Transverse colon (tissue), 4 donors: Measurements from ENCODE around the gene CHD1L. TPM values are rescaled to one million over a fixed set of nuclear protein-coding genes. Genes with fewer than 3 reads are reported as not detected.
"Not testable (repeated sequence)": the region's sequence is repeated elsewhere in the genome, so short reads cannot be mapped to it uniquely, and the experiment has no call there.

Experiments used
- DNase-seq: peaks from one replicate; pipeline ENCODE4 v3.0.0-alpha.2; 2019
- H3K27ac ChIP-seq, 4 donors: fragments of 200-600 bp; sonication (generic); 2 replicates each; pipeline ENCODE4 v1.5.1; 2016 to 2018; ENCODE audit warnings: inconsistent platforms in 4 of 4
- H3K27me3 ChIP-seq: fragments of 200-600 bp; sonication (generic); 2 replicates; pipeline ENCODE4 v1.5.1; 2017; ENCODE audit warnings: inconsistent platforms
- H3K36me3 ChIP-seq, 4 donors: fragments of 200-600 bp; sonication (generic); 2 replicates each; pipeline ENCODE4 v1.5.1; 2017 to 2019; ENCODE audit warnings: inconsistent platforms in 4 of 4
- H3K4me1 ChIP-seq, 4 donors: fragments of 200-600 bp; sonication (generic); 2 replicates each; pipeline ENCODE4 v1.5.1; 2017 to 2020; ENCODE audit warnings: inconsistent platforms in 4 of 4
- H3K4me3 ChIP-seq, 4 donors: fragments of 200-600 bp; sonication (generic); 1 replicate in 1 of 4; 2 replicates in 3 of 4; pipeline versions ENCODE4 v1.5.1 to v1.6.1; 2017 to 2019; ENCODE audit warnings: inconsistent platforms in 4 of 4
- H3K9me3 ChIP-seq, 2 donors: fragments of 200-600 bp; sonication (generic); 2 replicates each; pipeline ENCODE4 v1.5.1; 2017 to 2019; ENCODE audit warnings: inconsistent platforms in 2 of 2
- EP300 ChIP-seq: sonication (generic); formaldehyde crosslinking; IDR thresholded peaks from one replicate; pipeline ENCODE4 v1.6.1; 2017; ENCODE audit warnings: antibody characterized with exemption, low read depth
- POLR2A ChIP-seq: fragments of 450-650 bp; IDR thresholded peaks from one replicate; pipeline ENCODE4 v1.6.1; 2016; ENCODE audit warnings: antibody characterized with exemption, mild to moderate bottlenecking, moderate library complexity
- POLR2AphosphoS5 ChIP-seq, 3 donors: sonication (generic); formaldehyde crosslinking; IDR thresholded peaks; one replicate each; pipeline ENCODE4 v1.6.1; 2016; ENCODE audit warnings: antibody characterized with exemption in 3 of 3
- WGBS, 2 donors: methylation state at CpG; one replicate each; pipeline ENCODE4 v1.1.5; 2018; ENCODE audit warnings: low coverage in 1 of 2; 5-methylcytosine and 5-hydroxymethylcytosine counted together
- in situ Hi-C, 4 donors: fragments of 200-750 bp; cut with MboI; loops; one replicate each; pipeline versions ENCODE4 v1.15.0 to v1.15.1; 2017; ENCODE audit warnings: low sequenced_read_pairs in 3 of 4, low pct_ligation_motif_present in 1 of 4, low pct_unique_long_range_greater_than_20kb in 1 of 4
- intact Hi-C: fragments of 100-400 bp; cut with DNase I; formaldehyde crosslinking; loops from one replicate; pipeline ENCODE4 v1.15.1; 2023; ENCODE audit warnings: low total_unique reads
- total RNA-seq, 4 donors: library from RNA; depleted of rRNA; stranded (reverse); fragments of >200 nt; gene quantifications; one replicate each; pipeline ENCODE4 v1.1.0, GENCODE V29; 2016
- TF ChIP-seq, protein P1 (sequence below), 5 experiments: fragments of 200-600 bp in 3 of 5; fragments of 450-650 bp in 2 of 5; sonication (generic) in 3 of 5; IDR thresholded peaks; 1 replicate in 2 of 5; 2 replicates in 3 of 5; pipeline ENCODE4 v1.5.1; 2016 to 2017; ENCODE audit warnings: antibody characterized with exemption in 5 of 5, inconsistent platforms in 3 of 5, mild to moderate bottlenecking in 2 of 5, moderate library complexity in 1 of 5

CHD1L gene
- total RNA-seq, 4 donors from 2014 or later = 27.1 to 32.9 (median 30.1) TPM

DNA sequence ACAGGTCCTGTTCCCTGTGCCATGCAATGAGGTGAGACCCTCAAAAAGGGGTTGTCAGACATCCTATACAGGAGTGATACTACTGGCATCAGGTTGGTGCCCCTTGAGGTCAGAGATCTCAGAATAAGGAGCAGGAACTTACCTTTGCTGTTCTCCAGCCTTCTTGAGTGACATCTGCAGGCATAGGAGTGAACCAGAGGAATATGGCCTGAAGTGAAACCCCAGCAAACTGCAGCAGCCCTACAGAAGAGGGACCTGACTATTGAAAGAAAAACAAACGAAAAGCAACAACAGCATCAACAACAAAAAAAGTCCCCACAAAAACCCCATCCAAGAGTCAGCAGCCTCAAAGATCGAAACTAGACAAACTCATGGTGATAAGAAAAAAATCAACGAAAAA lies 74.5 kb downstream of the CHD1L start:
- TF ChIP-seq POLR2A (no peak), POLR2AphosphoS5 (IDR thresholded peaks at IDR 0.05) (no peak), EP300 (no peak)
- TF ChIP-seq, protein P1, sequence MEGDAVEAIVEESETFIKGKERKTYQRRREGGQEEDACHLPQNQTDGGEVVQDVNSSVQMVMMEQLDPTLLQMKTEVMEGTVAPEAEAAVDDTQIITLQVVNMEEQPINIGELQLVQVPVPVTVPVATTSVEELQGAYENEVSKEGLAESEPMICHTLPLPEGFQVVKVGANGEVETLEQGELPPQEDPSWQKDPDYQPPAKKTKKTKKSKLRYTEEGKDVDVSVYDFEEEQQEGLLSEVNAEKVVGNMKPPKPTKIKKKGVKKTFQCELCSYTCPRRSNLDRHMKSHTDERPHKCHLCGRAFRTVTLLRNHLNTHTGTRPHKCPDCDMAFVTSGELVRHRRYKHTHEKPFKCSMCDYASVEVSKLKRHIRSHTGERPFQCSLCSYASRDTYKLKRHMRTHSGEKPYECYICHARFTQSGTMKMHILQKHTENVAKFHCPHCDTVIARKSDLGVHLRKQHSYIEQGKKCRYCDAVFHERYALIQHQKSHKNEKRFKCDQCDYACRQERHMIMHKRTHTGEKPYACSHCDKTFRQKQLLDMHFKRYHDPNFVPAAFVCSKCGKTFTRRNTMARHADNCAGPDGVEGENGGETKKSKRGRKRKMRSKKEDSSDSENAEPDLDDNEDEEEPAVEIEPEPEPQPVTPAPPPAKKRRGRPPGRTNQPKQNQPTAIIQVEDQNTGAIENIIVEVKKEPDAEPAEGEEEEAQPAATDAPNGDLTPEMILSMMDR (IDR thresholded peaks at IDR 0.05) = no peak
- DNase-seq = no peak
- H3K36me3 ChIP-seq = no peaks in the 10 kb centered on the region
- H3K4me3 ChIP-seq = no peak overlapping the region
- intact Hi-C loops = no loop called here
- H3K27ac ChIP-seq = no peak overlapping the region
- H3K27me3 ChIP-seq = no peaks in the 10 kb centered on the region
- H3K9me3 ChIP-seq = no peaks in the 10 kb centered on the region
- H3K4me1 ChIP-seq = no peaks in the 10 kb centered on the region
- 72 to 80% methylated on average over 3 of the region's 3 CpGs for WGBS, 2 donors
- in situ Hi-C loops = no loop called here

DNA sequence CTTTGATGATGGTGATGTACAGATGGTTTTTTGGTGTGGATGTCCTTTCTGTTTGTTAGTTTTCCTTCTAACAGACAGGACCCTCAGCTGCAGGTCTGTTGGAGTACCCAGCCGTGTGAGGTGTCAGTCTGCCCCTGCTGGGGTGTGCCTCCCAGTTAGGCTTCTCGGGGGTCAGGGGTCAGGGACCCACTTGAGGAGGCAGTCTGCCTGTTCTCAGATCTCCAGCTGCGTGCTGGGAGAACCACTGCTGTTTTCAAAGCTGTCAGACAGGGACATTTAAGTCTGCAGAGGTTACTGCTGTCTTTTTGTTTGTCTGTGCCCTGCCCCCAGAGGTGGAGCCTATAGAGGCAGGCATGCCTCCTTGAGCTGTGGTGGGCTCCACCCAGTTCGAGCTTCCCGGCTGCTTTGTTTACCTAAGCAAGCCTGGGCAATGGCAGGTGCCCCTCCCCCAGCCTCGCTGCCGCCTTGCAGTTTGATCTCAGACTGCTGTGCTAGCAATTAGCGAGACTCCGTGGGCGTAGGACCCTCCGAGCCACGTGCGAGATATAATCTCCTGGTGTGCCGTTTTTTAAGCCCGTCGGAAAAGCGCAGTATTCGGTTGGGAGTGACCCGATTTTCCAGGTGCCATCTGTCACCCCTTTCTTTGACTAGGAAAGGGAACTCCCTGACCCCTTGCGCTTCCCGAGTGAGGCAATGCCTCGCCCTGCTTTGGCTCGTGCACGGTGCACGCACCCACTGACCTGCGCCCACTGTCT lies 84.6 kb downstream of the CHD1L start:
- H3K27me3 ChIP-seq, in situ Hi-C loops, DNase-seq, H3K4me1 ChIP-seq, H3K4me3 ChIP-seq, intact Hi-C loops, H3K36me3 ChIP-seq, H3K9me3 ChIP-seq, H3K27ac ChIP-seq: not testable (repeated sequence)
- WGBS, 2 donors = 67% methylated on average over 26 of the region's 26 CpGs; no CpG with 5 or more reads in 1 of the 2 donors

DNA sequence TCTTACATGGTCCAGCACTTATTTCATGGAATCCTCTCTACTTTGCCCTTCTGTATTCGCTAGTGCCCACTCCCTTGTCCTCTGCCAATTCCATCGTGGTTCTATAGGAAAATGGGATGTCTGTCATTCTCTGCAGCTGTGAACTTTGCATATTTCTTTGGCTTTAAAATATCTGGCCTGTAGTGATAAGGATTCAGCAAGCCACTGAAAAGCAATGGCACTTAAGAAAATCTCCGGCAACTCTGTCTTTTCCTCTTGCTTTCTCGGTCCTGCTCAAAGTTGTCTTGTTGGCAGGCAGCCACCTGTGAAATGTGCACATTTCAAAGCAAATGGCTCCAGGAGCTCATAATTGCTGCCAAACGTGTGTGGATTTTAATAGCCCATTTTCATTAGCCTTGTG lies 91.8 kb downstream of the CHD1L start:
- in situ Hi-C loops (no loop called here), intact Hi-C loops (no loop called here)
- no peaks in the 10 kb centered on the region for H3K4me1 ChIP-seq
- TF ChIP-seq POLR2AphosphoS5 (IDR thresholded peaks at IDR 0.05) (no peak), EP300 (no peak), POLR2A (no peak)
- TF ChIP-seq, protein P1 (IDR thresholded peaks at IDR 0.05) = no peak
- no peaks in the 10 kb centered on the region for H3K9me3 ChIP-seq
- H3K36me3 ChIP-seq = no peaks in the 10 kb centered on the region
- H3K27ac ChIP-seq = no peak overlapping the region
- no peak for DNase-seq
- H3K27me3 ChIP-seq = peaks cover 20% of the 10 kb centered on the region
- WGBS, 2 donors = 36 to 39% methylated on average over 5 of the region's 5 CpGs
- H3K4me3 ChIP-seq = no peak overlapping the region

DNA sequence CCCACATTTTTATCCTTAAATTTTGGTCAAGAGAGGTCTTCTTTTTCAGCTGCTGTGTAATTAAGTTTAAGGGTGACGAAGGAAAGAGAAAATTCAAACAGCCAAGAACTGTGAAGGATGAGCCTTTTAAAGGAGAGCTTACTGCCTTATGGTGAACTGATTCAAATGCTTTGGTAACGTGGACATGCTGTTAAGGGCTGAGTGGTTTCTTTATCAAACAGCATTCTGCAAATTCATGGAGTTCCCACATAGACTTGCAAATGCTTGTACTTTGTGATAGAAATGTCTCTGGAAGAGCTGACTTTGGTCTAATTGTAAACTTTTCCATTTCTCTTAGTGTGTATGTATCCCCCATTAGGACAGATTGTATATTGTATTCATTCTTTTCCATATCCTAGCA lies 93.8 kb downstream of the CHD1L start:
- Histone ChIP-seq H3K4me3 (no peak overlapping the region), H3K27ac (no peak overlapping the region), H3K9me3 (no peaks in the 10 kb centered on the region), H3K36me3 (no peaks in the 10 kb centered on the region), H3K27me3 (peaks cover 20% of the 10 kb centered on the region), H3K4me1 (no peaks in the 10 kb centered on the region)
- intact Hi-C loops (no loop called here), in situ Hi-C loops (no loop called here)
- DNase-seq = no peak
- 56 to 61% methylated on average over 2 of the region's 2 CpGs for WGBS, 2 donors
- TF ChIP-seq POLR2AphosphoS5 (IDR thresholded peaks at IDR 0.05) = no peak
- no peak for TF ChIP-seq EP300
- TF ChIP-seq POLR2A = no peak

DNA sequence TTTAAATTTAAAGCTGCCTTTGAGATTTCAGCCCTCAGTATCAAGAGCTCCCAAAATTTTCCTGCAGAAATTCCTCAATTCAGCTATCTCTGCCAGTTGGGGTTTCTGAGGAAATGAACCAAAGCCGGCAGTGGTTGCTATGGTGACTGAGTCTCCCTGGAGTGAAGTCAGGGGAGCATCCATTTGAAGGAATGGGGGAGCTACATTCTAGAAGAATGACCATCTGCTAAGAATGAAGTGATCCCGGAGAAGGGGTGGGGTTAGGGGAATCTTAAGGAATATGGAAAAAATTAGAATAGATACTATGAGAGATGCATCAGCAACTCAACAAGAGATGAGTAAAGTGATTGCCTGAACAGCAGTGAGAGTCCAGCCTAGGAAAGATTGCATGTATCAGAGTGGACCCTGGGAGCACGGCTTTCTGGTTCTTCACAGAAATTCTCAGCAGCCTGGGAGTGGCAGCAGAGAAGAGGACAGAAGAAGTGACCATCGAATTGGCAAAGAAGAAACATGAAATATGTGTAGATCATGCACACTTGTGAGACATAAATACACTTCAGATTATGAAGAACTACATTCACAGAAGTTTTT lies 94.7 kb downstream of the CHD1L start:
- Histone ChIP-seq H3K36me3 (no peaks in the 10 kb centered on the region), H3K4me3 (no peak overlapping the region), H3K27ac (no peak overlapping the region), H3K4me1 (no peaks in the 10 kb centered on the region), H3K27me3 (peaks cover 25% of the 10 kb centered on the region), H3K9me3 (no peaks in the 10 kb centered on the region)
- no peak for DNase-seq
- intact Hi-C loops (no loop called here), in situ Hi-C loops (no loop called here)
- TF ChIP-seq POLR2A (no peak), POLR2AphosphoS5 (IDR thresholded peaks at IDR 0.05) (no peak), EP300 (no peak)
- TF ChIP-seq, protein P1 (IDR thresholded peaks at IDR 0.05) = no peak
- 33 to 42% methylated on average over 1 to 4 of the region's 4 CpGs for WGBS, 2 donors
